Measurements from ENCODE around the gene RGN.
A peak's percentile ranks its signal among the peaks of the same experiment; 100 is the strongest.
"Not testable (repeated sequence)": the region's sequence is repeated elsewhere in the genome, so short reads cannot be mapped to it uniquely, and the experiment has no call there.

RGN gene

GRCh38 chrX:47116551-47117110 is 38.4 kb downstream of the RGN start:
- not testable (repeated sequence) for DNase-seq (ENCODE audit: low read depth in 2 of 2)

GRCh38 chrX:47124466-47124865 is 46.2 kb downstream of the RGN start:
- not testable (repeated sequence) for DNase-seq (ENCODE audit: low read depth in 2 of 2)

- DNase-seq (ENCODE audit: low read depth in 2 of 2) = peak; percentile 76 to 80
Observed at GRCh38 chrX:47129157-47129898, 51.1 kb downstream of the RGN start.

GRCh38 chrX:47129899-47130358 is 51.7 kb downstream of the RGN start:
- no peak for DNase-seq (ENCODE audit: low read depth in 2 of 2)

- DNase-seq (ENCODE audit: low read depth in 2 of 2) = no peak
Observed at GRCh38 chrX:47133493-47133892, 55.2 kb downstream of the RGN start.

GRCh38 chrX:47135650-47136049 is 57.4 kb downstream of the RGN start:
- not testable (repeated sequence) for DNase-seq (ENCODE audit: low read depth in 2 of 2)

- DNase-seq (ENCODE audit: low read depth in 2 of 2) = no peak
Observed at GRCh38 chrX:47138171-47138570, 59.9 kb downstream of the RGN start.

All from stimulated activated CD4-positive, alpha-beta T cell treated with anti-CD3 and anti-CD28 coated beads, Interleukin-4, amount 100 ng/mL, for 48 hours (primary cell).